SKM-1 treated with dmso at 0.1 percent for 144 hours (cell line): Measurements from ENCODE around the gene DNAH1.

Source experiments
- DNase-seq: peaks from one replicate; lab custom pipeline; 2025; ENCODE audit not compliant: unreplicated experiment; lab: John Stamatoyannopoulos, UW

DNAH1 gene

GRCh38 chr3:52290596-52291507 lies 25.3 kb upstream of the DNAH1 start:
- no peak for DNase-seq

- DNase-seq = no peak
Measured at GRCh38 chr3:52291508-52292181, 24.5 kb upstream of the DNAH1 start.

- no peak for DNase-seq
Measured at GRCh38 chr3:52292247-52293065, 23.7 kb upstream of the DNAH1 start.

GRCh38 chr3:52293491-52294319 lies 22.4 kb upstream of the DNAH1 start:
- no peak for DNase-seq

GRCh38 chr3:52294320-52295150 lies 21.6 kb upstream of the DNAH1 start:
- DNase-seq = no peak

GRCh38 chr3:52295671-52296208 lies 20.4 kb upstream of the DNAH1 start:
- no peak for DNase-seq

- DNase-seq = no peak
Measured at GRCh38 chr3:52297242-52298148, 18.6 kb upstream of the DNAH1 start.

DNA sequence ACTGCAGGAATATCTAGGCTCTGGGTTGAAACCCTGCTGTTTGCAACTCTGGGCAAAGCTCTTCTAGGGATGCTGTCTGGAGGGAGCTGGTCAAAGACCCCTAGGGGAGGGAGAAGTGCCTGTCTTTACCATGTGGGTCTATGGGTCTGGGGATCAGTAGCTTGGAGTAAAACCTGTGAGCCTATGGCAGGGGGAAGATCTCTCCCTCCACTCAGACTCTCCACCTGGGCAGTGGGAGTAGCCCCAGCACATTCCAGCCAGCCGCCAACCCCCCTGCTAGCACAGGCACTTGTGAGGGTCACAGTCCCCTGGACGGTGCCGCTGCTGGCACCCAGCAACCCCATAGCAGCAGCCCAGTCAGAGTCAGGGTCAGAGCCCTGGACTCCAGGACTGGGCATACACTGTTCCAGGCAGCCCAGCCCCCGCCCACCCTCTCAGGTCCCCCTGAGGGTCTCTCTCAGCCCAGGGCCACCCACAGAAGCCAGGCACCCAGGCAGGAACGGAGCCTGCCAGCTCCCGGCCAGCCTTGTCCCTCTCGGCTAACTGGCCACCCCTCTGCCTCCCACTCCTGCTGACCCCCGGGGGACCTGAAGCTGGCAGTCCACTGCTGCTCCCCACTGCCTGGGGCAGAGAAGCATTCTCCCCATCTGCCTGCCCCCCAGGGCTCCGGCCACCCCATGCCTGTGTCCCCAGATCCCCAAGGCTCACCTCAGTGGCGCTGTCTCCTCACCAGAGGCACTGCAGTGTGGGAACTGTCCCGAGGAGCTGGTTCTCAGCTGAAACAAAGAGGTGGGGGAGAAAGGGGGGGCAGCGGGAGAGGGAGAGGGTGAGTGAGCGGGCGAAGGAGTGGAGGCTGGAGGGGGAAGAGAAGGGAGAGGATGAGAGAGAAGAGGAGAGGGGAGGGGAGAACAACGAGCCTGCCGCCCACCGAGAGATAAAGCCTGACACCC lies 17.7 kb upstream of the DNAH1 start:
- no peak for DNase-seq

DNA sequence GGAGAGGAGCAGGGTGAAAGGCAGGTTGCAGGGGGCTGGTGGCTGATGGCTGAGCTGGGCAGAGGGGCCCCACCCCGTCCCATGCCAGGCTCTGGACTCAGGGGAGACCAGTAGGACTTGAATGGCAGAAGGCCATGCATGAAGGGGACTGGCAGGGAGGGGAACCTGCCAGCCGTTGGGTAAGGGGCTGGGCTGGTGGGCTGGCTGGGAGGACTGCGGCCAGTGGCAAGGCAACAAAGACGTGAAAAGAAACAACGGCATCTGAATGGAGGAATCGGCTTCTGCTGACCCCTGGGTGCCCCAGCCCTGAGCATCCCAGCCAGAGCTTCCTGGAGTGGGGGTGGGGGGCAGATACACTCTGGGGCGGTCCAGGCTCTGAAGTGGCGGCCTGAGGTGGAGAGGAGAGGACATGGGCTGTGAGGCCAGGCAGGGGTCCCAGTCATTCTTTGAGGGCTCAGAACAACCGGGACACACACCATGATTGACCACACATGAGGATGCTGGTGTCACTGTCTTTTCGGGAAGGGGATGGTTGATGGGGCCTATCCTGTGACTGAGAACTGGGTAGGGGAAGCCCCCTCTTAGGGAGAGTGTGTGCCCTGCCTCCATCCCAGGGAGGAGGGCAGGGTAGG lies 16.8 kb upstream of the DNAH1 start:
- DNase-seq = no peak

DNA sequence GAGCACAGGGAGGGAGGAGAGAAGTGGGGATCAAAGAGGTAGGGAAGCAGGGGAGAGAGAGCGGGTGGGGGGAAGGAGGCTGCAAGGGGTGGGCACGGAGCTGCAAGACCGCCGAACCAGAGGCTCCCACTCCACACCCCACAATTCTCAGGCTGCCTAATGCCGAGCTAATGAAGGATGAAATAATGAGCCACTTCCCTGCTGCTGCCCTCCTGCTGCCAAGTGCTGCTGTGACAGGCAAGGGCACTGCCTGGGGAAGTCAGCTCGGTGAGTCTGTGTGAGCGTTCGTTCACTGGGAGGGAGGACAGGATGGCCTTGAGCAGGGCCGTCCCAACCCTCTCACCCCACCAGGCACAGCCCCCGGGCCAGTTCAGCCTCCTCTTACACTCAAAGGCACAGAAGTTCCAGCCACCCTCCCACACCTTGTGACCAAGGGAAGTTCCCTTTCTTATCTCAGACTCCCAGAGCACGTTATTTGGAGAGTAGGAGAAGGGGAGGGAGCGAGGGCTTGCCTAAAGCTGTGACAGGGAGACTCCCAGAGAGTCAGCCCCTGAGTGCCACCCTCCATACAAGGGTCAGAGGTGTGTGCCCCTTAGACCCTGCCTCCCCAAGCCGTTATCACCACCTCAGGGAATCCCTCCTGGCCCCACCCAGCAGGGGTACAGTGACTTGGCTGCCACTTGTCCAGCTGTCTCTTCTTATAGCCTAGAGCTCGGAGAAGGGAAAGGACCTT lies 16.1 kb upstream of the DNAH1 start:
- DNase-seq = peak; percentile 22

DNA sequence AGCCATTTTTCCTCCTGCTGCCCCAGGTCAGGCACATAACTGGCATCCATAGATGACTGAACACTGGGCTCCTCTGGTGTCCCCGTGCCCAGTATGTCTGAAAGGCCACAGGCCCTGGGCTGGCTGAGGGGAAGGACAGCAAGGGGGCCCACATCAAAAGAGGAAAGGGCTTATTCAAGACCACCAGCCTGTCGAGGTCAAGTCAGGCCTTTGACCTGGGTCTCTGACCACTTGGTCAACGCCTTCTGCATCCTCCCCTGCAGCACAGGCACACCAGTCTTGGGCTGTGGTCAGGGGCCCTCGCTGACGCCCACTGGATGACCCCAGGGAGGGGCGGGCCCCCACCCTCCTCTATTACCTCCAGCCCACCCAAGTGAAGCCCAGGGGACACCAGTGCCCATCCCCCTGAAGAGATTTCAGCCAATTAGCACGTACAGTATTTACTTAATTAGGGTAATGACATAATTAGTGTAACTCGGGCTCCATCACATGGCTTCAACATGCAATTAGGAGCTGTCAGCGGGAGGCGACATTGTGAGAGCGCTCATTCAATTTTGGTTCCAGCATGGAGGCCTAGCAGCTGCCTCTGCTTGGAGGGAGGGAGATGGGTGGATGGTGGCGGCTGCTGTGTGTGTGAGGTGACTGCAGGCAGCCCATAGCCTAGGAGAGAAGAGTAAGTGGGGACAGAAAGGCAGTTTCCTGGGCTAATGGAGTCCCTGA lies 13.5 kb upstream of the DNAH1 start:
- no peak for DNase-seq

DNA sequence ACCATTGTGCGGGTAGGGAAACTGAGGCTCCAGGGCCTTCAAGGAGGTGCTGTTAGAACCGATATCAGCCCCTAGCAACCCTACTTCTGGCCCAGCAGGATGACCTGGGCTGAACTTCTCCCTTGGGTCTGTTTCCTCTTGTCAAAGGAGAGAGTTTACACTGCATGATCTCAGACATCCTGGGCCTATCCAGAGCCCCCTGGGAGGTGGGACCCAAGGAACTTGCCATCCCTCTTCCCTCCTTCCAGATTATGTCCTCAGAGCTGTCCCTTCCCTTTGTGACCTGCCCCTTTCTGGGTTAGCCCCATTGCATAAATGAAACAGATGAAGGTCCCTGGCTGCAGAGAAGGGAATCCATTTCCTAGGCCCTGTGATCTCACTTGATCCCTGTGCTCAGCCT lies 12.3 kb upstream of the DNAH1 start:
- DNase-seq = no peak

DNA sequence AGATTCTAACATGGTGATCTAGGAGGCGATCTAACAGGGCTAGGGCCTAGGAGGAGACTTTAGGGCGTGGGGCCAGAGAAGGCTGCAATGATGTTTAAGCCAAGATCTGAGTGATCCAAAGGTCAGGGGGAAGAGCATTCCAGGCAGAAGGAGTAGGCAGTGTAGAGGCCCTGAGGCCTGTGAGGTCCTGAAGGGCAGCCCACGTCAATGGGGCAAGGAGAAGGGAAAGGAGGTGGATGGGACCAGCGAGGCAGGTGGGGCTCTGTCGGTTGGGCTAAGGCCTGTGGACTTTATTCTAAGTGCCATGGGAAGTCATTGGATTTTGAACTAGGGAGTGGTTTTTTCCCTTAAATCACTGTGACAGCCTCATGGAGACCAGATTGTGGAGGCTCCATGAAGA lies 10.2 kb upstream of the DNAH1 start:
- no peak for DNase-seq

- no peak for DNase-seq
Measured at GRCh38 chr3:52306978-52307377, 9.1 kb upstream of the DNAH1 start.

DNA sequence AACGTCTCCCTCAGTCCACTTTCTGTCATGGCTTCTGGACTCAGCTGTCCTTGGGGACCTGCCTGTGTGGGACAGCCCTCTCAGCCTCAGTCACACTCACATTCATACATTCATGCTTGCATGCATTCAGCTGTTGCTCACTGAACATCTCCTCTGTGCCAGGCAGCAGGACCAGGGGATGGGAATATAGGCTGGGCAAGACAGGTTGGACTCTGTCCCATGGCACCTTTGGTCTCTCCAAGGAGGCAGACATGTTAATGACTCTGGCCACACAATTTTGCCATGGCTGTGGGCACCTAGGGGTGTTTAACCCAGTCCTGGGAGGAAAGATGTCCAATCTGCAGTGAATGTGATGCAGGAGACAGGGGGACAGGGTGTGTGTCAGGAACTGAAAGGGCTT lies 7.8 kb upstream of the DNAH1 start:
- DNase-seq = no peak
